HepG2 (cell line): Measurements from ENCODE around the gene KCNAB3. TPM values are rescaled to one million over a fixed set of nuclear protein-coding genes. Genes with fewer than 3 reads are reported as not detected.
A peak's percentile ranks its signal among the peaks of the same experiment; 100 is the strongest.

Experiments used
- MLLT10 ChIP-seq: sonication (generic); formaldehyde crosslinking; IDR thresholded peaks from 2 replicates; pipeline ENCODE4 v1.4.0; 2020; ENCODE audit warnings: missing genetic modification reagents
- MTF1 ChIP-seq: sonication (generic); formaldehyde crosslinking; IDR thresholded peaks from 2 replicates; pipeline ENCODE4 v1.5.0; 2020; ENCODE audit warnings: missing genetic modification reagents
- NFAT5 ChIP-seq: sonication (generic); formaldehyde crosslinking; IDR thresholded peaks from 2 replicates; pipeline ENCODE4 v1.4.0; 2020; ENCODE audit warnings: missing genetic modification reagents
- POLR2AphosphoS5 ChIP-seq: IDR thresholded peaks from 2 replicates; pipeline ENCODE4 v1.6.1; 2012; ENCODE audit warnings: low read depth, low read length
- PRDM4 ChIP-seq: sonication (generic); formaldehyde crosslinking; IDR thresholded peaks from 2 replicates; pipeline ENCODE4 v1.9.0; 2021; ENCODE audit warnings: missing genetic modification reagents, borderline replicate concordance
- SRSF9 ChIP-seq: fragments of 200-400 bp; formaldehyde crosslinking; IDR thresholded peaks from 2 replicates; pipeline ENCODE4 v1.6.1; 2018; ENCODE audit warnings: borderline replicate concordance, mild to moderate bottlenecking, low read depth, low read length; ENCODE audit not compliant: insufficient read depth, poor library complexity, severe bottlenecking
- TAF1 ChIP-seq: sonication (generic); formaldehyde crosslinking; IDR thresholded peaks from 2 replicates; pipeline ENCODE4 v1.4.0; 2020; ENCODE audit warnings: missing genetic modification reagents
- TCF7 ChIP-seq: sonication (generic); IDR thresholded peaks from 2 replicates; pipeline ENCODE4 v1.6.1; 2016; ENCODE audit warnings: antibody characterized with exemption, low read depth
- THAP11 ChIP-seq: IDR thresholded peaks from 2 replicates; pipeline ENCODE4 v1.6.1; 2016; ENCODE audit warnings: missing biosample characterization, missing genetic modification reagents
- ZNF496 ChIP-seq: sonication (generic); formaldehyde crosslinking; IDR thresholded peaks from 2 replicates; pipeline ENCODE4 v1.8.1; 2023; ENCODE audit warnings: mild to moderate bottlenecking, moderate library complexity, missing genetic modification reagents; ENCODE audit not compliant: insufficient replicate concordance
- ZNF83 ChIP-seq: sonication (generic); formaldehyde crosslinking; IDR thresholded peaks from 2 replicates; pipeline ENCODE4 v1.4.0; 2020; ENCODE audit warnings: missing genetic modification reagents, mild to moderate bottlenecking, borderline replicate concordance
- ZSCAN9 ChIP-seq: IDR thresholded peaks from 2 replicates; pipeline ENCODE4 v1.6.1; 2016; ENCODE audit warnings: borderline replicate concordance
- polyA plus RNA-seq, 8 experiments: library from polyadenylated mRNA; depleted of rRNA in 3 of 8; stranded (reverse) in 7 of 8; unstranded in 1 of 8; fragments of >200 nt; fragmentation: Illumina TruSeq in 4 of 8; extraction: Trizol in 4 of 8; gene quantifications; 2 replicates each; pipeline versions ENCODE4 v1.2.1 to v1.2.3, GENCODE V29; 2011 to 2016; ENCODE audit warnings: low read depth in 4 of 8, missing spikeins in 1 of 8, mixed read lengths in 1 of 8; ENCODE audit not compliant: insufficient read depth in 1 of 8
- total RNA-seq, 5 experiments: library from RNA; depleted of rRNA; stranded (reverse); fragments of >200 nt; fragmentation: Illumina TruSeq; extraction: Trizol; gene quantifications; 2 replicates each; pipeline ENCODE4 v1.2.3, GENCODE V29; 2016; ENCODE audit warnings: low read depth in 1 of 5
- TF ChIP-seq, protein P1 (sequence below): sonication (generic); formaldehyde crosslinking; IDR thresholded peaks from 2 replicates; pipeline ENCODE4 v1.5.0; 2020; ENCODE audit warnings: mild to moderate bottlenecking, missing genetic modification reagents
- TF ChIP-seq, protein P2 (sequence below), 2 experiments: fragments of 450-650 bp in 1 of 2; sonication (generic) in 1 of 2; formaldehyde crosslinking; IDR thresholded peaks; 2 replicates each; pipeline versions ENCODE4 v1.5.0 to v1.8.0; 2020 to 2022; ENCODE audit warnings: mild to moderate bottlenecking in 1 of 2, missing genetic modification reagents in 1 of 2
- TF ChIP-seq, protein P3 (sequence below): sonication (generic); formaldehyde crosslinking; IDR thresholded peaks from 2 replicates; pipeline ENCODE4 v1.4.0; 2020; ENCODE audit warnings: missing genetic modification reagents

KCNAB3 gene
- total and polyA plus RNA-seq, 2 of the 13 experiments (the other 11 are each of a cell fraction or from before 2014, with no cell fraction given) = 0.29 to 0.88 TPM

DNA sequence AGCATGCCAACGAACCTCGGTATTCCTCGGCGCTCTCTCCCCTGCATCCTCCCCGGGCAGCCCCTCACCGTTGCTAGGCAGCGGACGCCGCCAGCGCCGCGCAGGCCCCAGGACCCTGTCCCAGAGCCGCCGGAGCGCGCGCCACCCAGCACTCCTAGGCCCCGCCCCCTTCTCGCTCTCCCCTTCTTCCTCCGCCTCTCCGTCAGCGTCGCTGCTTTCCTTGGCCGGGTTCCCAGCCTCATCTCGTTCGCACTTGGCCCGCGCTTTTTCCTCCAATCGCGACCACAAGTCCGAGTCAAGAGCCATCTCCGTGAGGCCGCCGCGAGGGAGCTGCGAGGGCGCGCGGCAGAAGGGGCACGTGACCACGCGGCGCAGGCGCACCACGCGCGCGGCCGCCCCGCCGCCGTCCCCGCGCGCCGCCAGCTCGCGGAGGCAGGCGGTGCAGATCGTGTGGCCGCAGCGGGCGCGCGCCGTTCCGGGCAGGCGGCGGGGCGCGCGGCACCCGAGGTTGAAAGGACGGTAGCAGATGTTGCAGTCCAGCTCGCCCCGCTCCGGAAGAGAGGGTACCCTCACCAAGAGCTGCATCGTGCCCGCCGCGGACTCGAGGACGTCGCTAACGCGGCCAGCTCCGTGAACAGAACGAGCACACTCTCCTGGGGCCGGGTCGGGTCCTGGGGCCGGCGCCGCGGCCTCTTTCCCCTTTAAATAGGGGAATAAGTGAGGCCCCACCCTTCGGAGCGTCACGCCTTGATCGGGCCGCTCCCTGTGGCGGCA, 13.9 kb downstream of the KCNAB3 start, which contains the start of gene RNF227 (continued):
- TF ChIP-seq, protein P1, sequence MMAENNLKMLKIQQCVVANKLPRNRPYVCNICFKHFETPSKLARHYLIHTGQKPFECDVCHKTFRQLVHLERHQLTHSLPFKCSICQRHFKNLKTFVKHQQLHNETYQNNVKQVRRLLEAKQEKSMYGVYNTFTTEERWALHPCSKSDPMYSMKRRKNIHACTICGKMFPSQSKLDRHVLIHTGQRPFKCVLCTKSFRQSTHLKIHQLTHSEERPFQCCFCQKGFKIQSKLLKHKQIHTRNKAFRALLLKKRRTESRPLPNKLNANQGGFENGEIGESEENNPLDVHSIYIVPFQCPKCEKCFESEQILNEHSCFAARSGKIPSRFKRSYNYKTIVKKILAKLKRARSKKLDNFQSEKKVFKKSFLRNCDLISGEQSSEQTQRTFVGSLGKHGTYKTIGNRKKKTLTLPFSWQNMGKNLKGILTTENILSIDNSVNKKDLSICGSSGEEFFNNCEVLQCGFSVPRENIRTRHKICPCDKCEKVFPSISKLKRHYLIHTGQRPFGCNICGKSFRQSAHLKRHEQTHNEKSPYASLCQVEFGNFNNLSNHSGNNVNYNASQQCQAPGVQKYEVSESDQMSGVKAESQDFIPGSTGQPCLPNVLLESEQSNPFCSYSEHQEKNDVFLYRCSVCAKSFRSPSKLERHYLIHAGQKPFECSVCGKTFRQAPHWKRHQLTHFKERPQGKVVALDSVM (CRISPR knock-in tag) = no peak
- TF ChIP-seq SRSF9 = no peak
- TF ChIP-seq NFAT5 = peak; percentile 81
- 0 out of 2 replicates have a peak, but pooled peaks have one; percentile 26 for TF ChIP-seq TAF1 (CRISPR knock-in tag)
- TF ChIP-seq, protein P2, sequence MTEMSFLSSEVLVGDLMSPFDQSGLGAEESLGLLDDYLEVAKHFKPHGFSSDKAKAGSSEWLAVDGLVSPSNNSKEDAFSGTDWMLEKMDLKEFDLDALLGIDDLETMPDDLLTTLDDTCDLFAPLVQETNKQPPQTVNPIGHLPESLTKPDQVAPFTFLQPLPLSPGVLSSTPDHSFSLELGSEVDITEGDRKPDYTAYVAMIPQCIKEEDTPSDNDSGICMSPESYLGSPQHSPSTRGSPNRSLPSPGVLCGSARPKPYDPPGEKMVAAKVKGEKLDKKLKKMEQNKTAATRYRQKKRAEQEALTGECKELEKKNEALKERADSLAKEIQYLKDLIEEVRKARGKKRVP (CRISPR knock-in tag; IDR thresholded peaks at IDR 0.05) = no peak
- TF ChIP-seq ZNF83 = no peak
- no peak for TF ChIP-seq ZSCAN9 (CRISPR knock-in tag)
- peak; percentile 49 for TF ChIP-seq ZNF496 (CRISPR knock-in tag)
- TF ChIP-seq, protein P3, sequence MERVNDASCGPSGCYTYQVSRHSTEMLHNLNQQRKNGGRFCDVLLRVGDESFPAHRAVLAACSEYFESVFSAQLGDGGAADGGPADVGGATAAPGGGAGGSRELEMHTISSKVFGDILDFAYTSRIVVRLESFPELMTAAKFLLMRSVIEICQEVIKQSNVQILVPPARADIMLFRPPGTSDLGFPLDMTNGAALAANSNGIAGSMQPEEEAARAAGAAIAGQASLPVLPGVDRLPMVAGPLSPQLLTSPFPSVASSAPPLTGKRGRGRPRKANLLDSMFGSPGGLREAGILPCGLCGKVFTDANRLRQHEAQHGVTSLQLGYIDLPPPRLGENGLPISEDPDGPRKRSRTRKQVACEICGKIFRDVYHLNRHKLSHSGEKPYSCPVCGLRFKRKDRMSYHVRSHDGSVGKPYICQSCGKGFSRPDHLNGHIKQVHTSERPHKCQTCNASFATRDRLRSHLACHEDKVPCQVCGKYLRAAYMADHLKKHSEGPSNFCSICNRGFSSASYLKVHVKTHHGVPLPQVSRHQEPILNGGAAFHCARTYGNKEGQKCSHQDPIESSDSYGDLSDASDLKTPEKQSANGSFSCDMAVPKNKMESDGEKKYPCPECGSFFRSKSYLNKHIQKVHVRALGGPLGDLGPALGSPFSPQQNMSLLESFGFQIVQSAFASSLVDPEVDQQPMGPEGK (CRISPR knock-in tag) = no peak
- no peak for TF ChIP-seq PRDM4 (CRISPR knock-in tag)
- no peak for TF ChIP-seq TCF7
- TF ChIP-seq THAP11 = peak; percentile 39; the same call in 1 of the 2 replicates
- TF ChIP-seq POLR2AphosphoS5 = no peak
- no peak for TF ChIP-seq MLLT10 (CRISPR knock-in tag)
- TF ChIP-seq MTF1 = peak; percentile 88
